Ureter (tissue), 1 donor: ENCODE measurements around the gene CCDC50. TPM values are rescaled to one million over a fixed set of nuclear protein-coding genes. Genes with fewer than 3 reads are reported as not detected.

ENCODE experiments used
- DNase-seq: peaks from one replicate; pipeline ENCODE4 v3.0.0-alpha.2; 2020; ENCODE audit warnings: low spot score
- total RNA-seq: library from RNA; stranded (reverse); gene quantifications from one replicate; pipeline ENCODE4 v1.2.4, GENCODE V29; 2023
- donor health status: DM: yes; HTN: yes; CAD: no.

The CCDC50 gene
- total RNA-seq, 1 donor from 2014 or later: 65.3 TPM

- no peak for DNase-seq
These were observed 97.1 kb downstream of the CCDC50 start for GRCh38 chr3:191426311-191426710.

GRCh38 chr3:191428177-191428576 is 99.0 kb downstream of the CCDC50 start:
- DNase-seq: no peak

DNA sequence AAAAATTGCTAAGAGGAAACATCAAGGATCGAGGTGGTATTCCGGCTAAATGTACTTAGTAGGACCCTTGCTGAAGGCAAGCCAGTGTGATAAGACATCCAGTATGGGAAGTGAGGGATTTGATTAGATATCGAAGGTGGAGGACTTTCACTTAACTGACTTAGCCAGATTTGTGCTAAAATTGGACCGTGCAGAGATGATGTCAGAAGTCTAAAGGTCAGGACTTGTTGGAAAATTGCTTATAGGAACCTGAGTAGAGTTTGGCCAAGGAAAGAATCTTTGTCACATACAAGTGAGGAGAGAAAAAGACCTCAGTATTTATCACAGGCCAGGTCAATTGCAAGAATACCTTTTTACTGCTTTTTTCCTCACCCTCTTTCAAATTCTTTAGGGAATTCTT is 100.9 kb downstream of the CCDC50 start:
- DNase-seq: no peak

DNA sequence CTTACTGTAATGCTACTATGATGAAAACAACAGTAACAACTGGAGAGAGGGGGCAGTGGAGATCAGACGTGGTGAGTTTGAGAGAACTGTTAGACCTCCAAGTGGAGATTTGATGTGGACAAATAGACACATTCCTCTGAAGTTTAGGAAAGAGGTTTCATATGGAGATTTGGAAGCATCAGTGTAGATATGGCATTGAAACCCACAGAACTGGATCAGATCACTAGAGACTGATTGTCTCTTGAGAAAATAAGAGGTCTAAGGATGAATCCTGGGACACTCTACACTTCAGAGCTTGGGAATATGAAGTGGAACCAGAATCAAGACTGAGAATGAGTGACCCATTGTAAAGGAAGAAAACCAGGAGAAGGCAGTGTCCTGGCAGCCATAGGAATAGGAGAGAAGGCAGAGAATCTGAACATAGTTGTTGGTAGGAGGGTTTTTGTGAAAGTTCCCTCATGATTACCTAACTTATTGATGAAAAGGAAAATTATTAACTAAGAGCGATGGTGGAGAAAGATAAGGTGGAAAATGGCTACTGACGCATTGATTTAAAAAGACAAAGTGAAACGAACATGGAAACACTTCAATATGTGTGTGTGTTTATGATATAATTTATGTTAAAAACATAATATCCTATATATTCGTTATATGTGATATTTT is 102.1 kb downstream of the CCDC50 start:
- no peak for DNase-seq

DNA sequence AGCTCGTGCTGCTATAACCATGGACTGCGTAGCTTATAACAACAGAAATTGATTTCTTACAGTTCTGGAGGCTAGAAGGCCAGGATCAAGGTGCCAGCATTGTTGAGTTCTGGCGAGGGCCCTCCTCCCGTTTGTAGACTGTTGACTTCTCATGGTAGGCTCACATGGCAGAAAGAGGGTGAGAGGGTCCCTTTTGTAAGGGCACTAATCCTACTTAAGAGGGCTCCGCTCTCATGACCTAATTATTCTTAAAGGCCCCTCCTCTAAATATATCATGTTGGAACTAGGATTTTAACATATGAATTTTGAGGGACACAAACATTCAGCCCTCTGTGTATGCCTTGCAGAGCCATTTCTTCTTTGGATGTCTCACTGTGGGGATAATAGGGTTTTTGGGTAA is 103.0 kb downstream of the CCDC50 start:
- no peak for DNase-seq

DNA sequence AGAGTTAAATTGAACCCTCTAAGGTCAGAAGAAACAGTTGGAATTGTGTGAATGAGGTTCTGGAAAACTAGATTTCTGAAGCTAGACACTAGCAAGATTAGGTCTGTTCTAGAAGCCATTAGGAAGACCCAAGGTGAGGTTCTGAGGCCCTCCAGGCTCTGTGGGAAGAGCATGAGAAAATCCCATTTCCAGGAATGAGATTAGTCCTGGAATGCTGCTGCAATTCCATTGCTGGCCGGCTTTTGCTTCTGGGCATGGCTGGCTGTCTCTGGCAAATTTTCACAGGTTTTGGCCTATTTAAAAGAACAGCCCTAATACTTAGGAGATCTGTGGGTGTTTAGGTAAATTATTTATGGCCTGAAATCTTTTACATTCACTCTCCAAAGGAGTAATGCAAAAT is 104.8 kb downstream of the CCDC50 start:
- DNase-seq: no peak

DNA sequence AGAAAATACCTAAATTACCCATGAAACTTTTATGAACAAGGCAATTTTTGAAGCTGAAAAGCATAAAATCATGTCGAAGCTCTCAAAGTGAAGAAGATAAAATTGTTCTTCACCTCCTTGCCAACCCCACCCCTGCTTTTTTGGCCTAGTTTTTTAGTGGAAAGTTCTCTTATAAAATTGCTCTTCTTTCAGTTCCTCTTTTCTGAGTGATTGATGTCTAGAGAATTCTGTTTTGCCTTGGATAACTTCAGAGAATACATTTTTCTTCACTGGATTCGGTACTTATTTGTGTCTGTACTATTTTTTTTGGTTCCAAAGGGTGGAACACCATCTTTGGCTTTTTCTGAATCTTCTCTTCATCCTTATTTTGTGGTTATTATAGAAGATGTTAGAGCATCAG is 106.8 kb downstream of the CCDC50 start:
- no peak for DNase-seq

DNA sequence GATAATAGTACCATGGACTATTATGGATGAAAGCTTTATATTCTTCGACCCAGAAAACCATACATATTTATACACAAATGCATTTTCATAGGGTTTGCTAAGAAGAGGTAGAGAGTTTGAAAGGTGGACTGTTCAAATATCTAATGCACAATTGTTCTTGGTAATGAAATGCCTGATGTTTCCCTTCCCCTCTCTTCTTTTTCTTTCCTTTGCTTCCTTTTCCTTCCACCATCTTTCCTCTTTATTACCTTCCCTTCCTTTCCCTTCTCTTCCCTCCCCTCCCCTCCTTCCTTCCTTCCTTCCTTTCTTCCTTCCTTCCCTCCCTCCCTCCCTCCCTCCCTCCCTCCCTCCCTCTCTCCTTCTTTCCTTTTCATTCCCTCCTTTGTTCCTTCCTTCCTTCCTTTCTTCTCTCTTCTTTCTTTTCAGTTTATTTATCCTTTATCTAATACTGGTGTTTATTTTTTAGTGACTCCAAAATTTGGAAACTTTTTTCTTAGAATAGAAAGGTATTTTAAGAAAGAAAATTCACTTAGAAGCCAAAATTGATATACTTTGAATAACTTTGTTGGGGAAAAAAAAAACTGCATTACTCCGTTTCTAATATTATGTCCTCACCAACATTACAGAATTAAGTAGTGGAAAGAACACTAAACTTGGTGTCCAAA is 109.1 kb downstream of the CCDC50 start:
- DNase-seq: no peak

DNA sequence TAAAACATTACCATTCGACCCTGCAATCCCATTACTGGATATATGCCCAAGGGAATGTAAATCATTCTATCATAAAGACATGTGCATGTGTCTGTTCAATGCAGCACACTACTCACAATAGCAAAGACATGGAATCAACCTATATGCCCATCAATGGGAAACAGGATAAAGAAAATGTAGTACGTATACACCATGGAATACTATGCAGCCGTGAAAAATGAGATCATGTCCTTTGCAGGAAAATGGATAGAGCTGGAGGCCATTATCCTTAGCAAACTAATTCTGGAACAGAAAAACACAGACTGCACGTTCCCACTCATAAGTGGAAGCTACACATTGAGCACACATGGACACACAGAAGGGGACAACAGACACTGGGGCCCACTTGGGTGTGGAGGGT is 111.3 kb downstream of the CCDC50 start:
- no peak for DNase-seq

- no peak for DNase-seq
These were observed 112.5 kb downstream of the CCDC50 start for GRCh38 chr3:191441687-191442086.

GRCh38 chr3:191444569-191444968 is 115.4 kb downstream of the CCDC50 start:
- DNase-seq: no peak

Other genes starting within 250 kb of the CCDC50 start
- gene OSTN, start 130.2 kb upstream of the CCDC50 start, total RNA-seq: not detected
- 0.70 TPM for gene UTS2B, start 1.1 kb downstream of the CCDC50 start, total RNA-seq
- gene PYDC2, start 131.8 kb downstream of the CCDC50 start, total RNA-seq: not detected